Esophagus muscularis mucosa (tissue), 3 donors: ENCODE data around the gene SPINT2.

Experiments
- CTCF ChIP-seq, 3 experiments: fragments of 200-600 bp in 2 of 3; fragments of 450-650 bp in 1 of 3; sonication (generic) in 2 of 3; IDR thresholded peaks; one replicate each; pipeline ENCODE4 v1.5.1; 2017 to 2019; ENCODE audit warnings: antibody characterized with exemption in 3 of 3, mild to moderate bottlenecking in 2 of 3, moderate library complexity in 1 of 3
- POLR2AphosphoS5 ChIP-seq, 2 donors: sonication (generic); formaldehyde crosslinking; IDR thresholded peaks; one replicate each; pipeline ENCODE4 v1.6.1; 2017; ENCODE audit warnings: antibody characterized with exemption in 2 of 2

GRCh38 chr19:38233740-38234251 lies 30.6 kb upstream of the SPINT2 start:
- TF ChIP-seq CTCF (IDR thresholded peaks at IDR 0.05) = peak; percentile 61 to 81 (median 66)
- TF ChIP-seq POLR2AphosphoS5 (IDR thresholded peaks at IDR 0.05) = peak in 1 of 2 donors; percentile 24
